ENCODE measurements around the gene ARHGEF7.

DNA sequence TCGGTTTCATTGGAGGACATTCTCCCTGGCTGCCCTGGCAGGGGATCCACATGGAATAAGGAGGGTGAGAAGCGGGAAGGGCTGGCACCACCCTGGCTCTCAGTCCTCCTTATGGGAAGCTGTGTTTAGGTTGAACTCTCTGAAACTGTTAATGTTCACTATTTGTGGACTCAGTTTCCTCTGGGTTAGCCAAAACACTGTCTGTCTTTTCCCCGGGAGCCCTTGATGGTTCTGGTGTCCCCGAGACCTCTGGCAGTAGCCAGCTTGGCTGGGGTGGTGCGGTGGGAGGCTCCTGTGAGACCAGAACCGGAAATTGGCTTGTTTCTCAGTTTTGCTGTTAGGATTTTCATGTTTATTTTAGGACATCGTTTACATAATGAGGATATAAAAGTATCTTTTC lies 157.0 kb downstream of the ARHGEF7 start:
- TF ChIP-seq, protein P1, sequence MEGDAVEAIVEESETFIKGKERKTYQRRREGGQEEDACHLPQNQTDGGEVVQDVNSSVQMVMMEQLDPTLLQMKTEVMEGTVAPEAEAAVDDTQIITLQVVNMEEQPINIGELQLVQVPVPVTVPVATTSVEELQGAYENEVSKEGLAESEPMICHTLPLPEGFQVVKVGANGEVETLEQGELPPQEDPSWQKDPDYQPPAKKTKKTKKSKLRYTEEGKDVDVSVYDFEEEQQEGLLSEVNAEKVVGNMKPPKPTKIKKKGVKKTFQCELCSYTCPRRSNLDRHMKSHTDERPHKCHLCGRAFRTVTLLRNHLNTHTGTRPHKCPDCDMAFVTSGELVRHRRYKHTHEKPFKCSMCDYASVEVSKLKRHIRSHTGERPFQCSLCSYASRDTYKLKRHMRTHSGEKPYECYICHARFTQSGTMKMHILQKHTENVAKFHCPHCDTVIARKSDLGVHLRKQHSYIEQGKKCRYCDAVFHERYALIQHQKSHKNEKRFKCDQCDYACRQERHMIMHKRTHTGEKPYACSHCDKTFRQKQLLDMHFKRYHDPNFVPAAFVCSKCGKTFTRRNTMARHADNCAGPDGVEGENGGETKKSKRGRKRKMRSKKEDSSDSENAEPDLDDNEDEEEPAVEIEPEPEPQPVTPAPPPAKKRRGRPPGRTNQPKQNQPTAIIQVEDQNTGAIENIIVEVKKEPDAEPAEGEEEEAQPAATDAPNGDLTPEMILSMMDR (IDR thresholded peaks at IDR 0.05), result no peak
- no peak for TF ChIP-seq POLR2A (IDR thresholded peaks at IDR 0.05)
- no peak for TF ChIP-seq EP300 (IDR thresholded peaks at IDR 0.05)
